Measurements from ENCODE around the gene GNB1. TPM values are rescaled to one million over a fixed set of nuclear protein-coding genes. Genes with fewer than 3 reads are reported as not detected.

GNB1 gene
- total RNA-seq, 3 donors from 2014 or later (not counting 1 experiment from before 2014, with no cell fraction given): 285 to 304 (median 289) TPM

DNA sequence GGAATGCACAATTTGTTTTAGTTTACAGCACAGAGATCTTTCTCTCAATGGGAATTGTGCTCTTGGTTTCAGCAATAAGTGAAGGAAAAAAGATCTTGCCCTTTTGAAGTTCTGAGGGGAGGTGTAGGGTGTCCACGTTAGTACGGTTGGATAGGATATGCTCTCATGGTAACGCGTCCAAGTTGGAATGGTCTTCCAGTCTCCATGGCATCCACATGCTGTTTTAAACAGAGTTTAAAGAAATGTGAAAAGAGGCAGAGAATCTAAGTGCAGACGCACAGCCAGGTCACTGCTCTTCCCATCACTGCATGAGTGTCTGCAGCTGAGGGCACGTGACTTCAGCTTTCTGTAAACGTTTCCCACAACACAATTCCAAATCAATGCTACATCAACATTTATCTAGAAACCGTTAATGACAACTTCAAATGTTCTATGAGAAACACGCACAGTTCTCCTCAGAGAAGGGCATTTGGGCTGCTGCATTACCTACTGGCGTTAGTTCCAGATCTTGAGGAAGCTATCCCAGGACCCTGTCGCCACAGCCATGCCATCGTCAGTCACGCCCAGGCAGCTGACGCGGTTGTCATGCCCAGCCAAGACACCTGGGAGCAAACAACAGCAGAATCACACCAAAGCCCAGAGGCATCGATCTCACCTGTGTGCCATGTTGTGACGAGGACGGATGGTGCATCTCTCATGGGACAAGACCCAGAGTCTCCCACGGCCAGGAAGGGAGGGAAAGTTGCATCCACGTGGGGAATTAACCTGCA is 103.9 kb downstream of the GNB1 start:
- H3K27me3 Mint-ChIP-seq (ENCODE audit: low read depth in 2 of 2): no peaks in the 10 kb centered on the region
- H3K27me3 ChIP-seq (ENCODE audit: control insufficient read depth, insufficient read depth, low read length): no peaks in the 10 kb centered on the region
- ATAC-seq (no peak), DNase-seq (no peak)
- H3K4me1 Mint-ChIP-seq: peaks cover 7 to 16% of the 10 kb centered on the region in 2 donors
- no peaks in the 10 kb centered on the region for H3K36me3 Mint-ChIP-seq
- H3K4me1 ChIP-seq (ENCODE audit: control insufficient read depth, insufficient read depth, low read length): peaks cover 17% of the 10 kb centered on the region
- no peak overlapping the region for H3K4me3 Mint-ChIP-seq
- 96% methylated on average over 20 of the region's 20 CpGs for WGBS (ENCODE audit: insufficient coverage)
- TF ChIP-seq CTCF (IDR thresholded peaks at IDR 0.05): no peak
- H3K9me3 Mint-ChIP-seq: no peaks in the 10 kb centered on the region
- no peaks in the 10 kb centered on the region for H3K9me3 ChIP-seq (ENCODE audit: control insufficient read depth, insufficient read depth, low read length)
- H3K36me3 ChIP-seq (ENCODE audit: control insufficient read depth, insufficient read depth, low read length): peaks cover 71% of the 10 kb centered on the region
- no peak overlapping the region for H3K27ac ChIP-seq (ENCODE audit: low read length)
- no peak overlapping the region for H3K4me3 ChIP-seq (ENCODE audit: low read length)
- intact Hi-C loops (cut with micrococcal nuclease): no loop called here
- peak overlapping the region in 1 of 2 donors; percentile 50 for H3K27ac Mint-ChIP-seq

GRCh38 chr1:1785666-1786065 is 105.2 kb downstream of the GNB1 start:
- H3K36me3 ChIP-seq (ENCODE audit: control insufficient read depth, insufficient read depth, low read length): peaks cover 61% of the 10 kb centered on the region
- Mint-ChIP-seq H3K27me3 (ENCODE audit: low read depth in 2 of 2) (no peaks in the 10 kb centered on the region), H3K27ac (peak overlapping the region; percentile 16 to 31), H3K4me3 (no peak overlapping the region), H3K4me1 (peaks cover 19 to 29% of the 10 kb centered on the region in 2 donors), H3K9me3 (no peaks in the 10 kb centered on the region), H3K36me3 (no peaks in the 10 kb centered on the region)
- peaks cover 31% of the 10 kb centered on the region for H3K4me1 ChIP-seq (ENCODE audit: control insufficient read depth, insufficient read depth, low read length)
- H3K4me3 ChIP-seq (ENCODE audit: low read length): no peak overlapping the region
- no peaks in the 10 kb centered on the region for H3K9me3 ChIP-seq (ENCODE audit: control insufficient read depth, insufficient read depth, low read length)
- no peak overlapping the region for H3K27ac ChIP-seq (ENCODE audit: low read length)
- TF ChIP-seq CTCF (IDR thresholded peaks at IDR 0.05): no peak
- intact Hi-C loops (cut with micrococcal nuclease): no loop called here
- ATAC-seq (no peak), DNase-seq (no peak)
- H3K27me3 ChIP-seq (ENCODE audit: control insufficient read depth, insufficient read depth, low read length): no peaks in the 10 kb centered on the region
- 94% methylated on average over 10 of the region's 10 CpGs for WGBS (ENCODE audit: insufficient coverage)

- no peak overlapping the region for H3K4me3 ChIP-seq (ENCODE audit: low read length)
- no peaks in the 10 kb centered on the region for H3K27me3 ChIP-seq (ENCODE audit: control insufficient read depth, insufficient read depth, low read length)
- no peak for DNase-seq
- H3K9me3 Mint-ChIP-seq: no peaks in the 10 kb centered on the region
- 98% methylated on average over 12 of the region's 13 CpGs for WGBS (ENCODE audit: insufficient coverage)
- peaks cover 26 to 36% of the 10 kb centered on the region in 2 donors for H3K4me1 Mint-ChIP-seq
- H3K27ac ChIP-seq (ENCODE audit: low read length): no peak overlapping the region
- H3K36me3 ChIP-seq (ENCODE audit: control insufficient read depth, insufficient read depth, low read length): peaks cover 54% of the 10 kb centered on the region
- intact Hi-C loops (cut with micrococcal nuclease): loop anchor here (5.0 kb wide), 1 partner anchor 102 kb away; no protein-coding TSS in a partner anchor
- no peaks in the 10 kb centered on the region for H3K36me3 Mint-ChIP-seq
- no peaks in the 10 kb centered on the region for H3K27me3 Mint-ChIP-seq (ENCODE audit: low read depth in 2 of 2)
- ATAC-seq: no peak
- H3K27ac Mint-ChIP-seq: no peak overlapping the region
- H3K4me1 ChIP-seq (ENCODE audit: control insufficient read depth, insufficient read depth, low read length): peaks cover 38% of the 10 kb centered on the region
- TF ChIP-seq CTCF (IDR thresholded peaks at IDR 0.05): no peak
- no peak overlapping the region for H3K4me3 Mint-ChIP-seq
- no peaks in the 10 kb centered on the region for H3K9me3 ChIP-seq (ENCODE audit: control insufficient read depth, insufficient read depth, low read length)
Measured at GRCh38 chr1:1784933-1785332, 106.0 kb downstream of the GNB1 start.

Measured in natural killer cell (primary cell).